Inflammatory macrophage treated with lipopolysaccharide for 1 hour (primary cell): ENCODE measurements around the gene MYBPC2.
"Not testable (repeated sequence)": the region's sequence is repeated elsewhere in the genome, so short reads cannot be mapped to it uniquely, and the experiment has no call there.

Experiments
- DNase-seq, 2 donors: peaks; one replicate each; pipeline ENCODE4 v3.0.0-alpha.2; 2020 to 2022

The MYBPC2 gene

GRCh38 chr19:50460161-50460765 is 27.6 kb downstream of the MYBPC2 start:
- DNase-seq = no peak

GRCh38 chr19:50461066-50461875 is 28.6 kb downstream of the MYBPC2 start:
- DNase-seq = peak; percentile 32 to 81

GRCh38 chr19:50462970-50463369 is 30.3 kb downstream of the MYBPC2 start:
- no peak for DNase-seq

GRCh38 chr19:50464348-50464747 is 31.7 kb downstream of the MYBPC2 start:
- no peak for DNase-seq

GRCh38 chr19:50465000-50465399 is 32.3 kb downstream of the MYBPC2 start:
- DNase-seq = no peak

GRCh38 chr19:50465986-50466705 is 33.5 kb downstream of the MYBPC2 start:
- no peak for DNase-seq

- no peak for DNase-seq
Measured at GRCh38 chr19:50466706-50467039, 34.0 kb downstream of the MYBPC2 start.

GRCh38 chr19:50467566-50467965 is 34.9 kb downstream of the MYBPC2 start:
- no peak for DNase-seq

- DNase-seq = no peak
Measured at GRCh38 chr19:50468818-50469217, 36.1 kb downstream of the MYBPC2 start.

GRCh38 chr19:50473336-50473735 is 40.6 kb downstream of the MYBPC2 start:
- not testable (repeated sequence) for DNase-seq

GRCh38 chr19:50475101-50475568 is 42.4 kb downstream of the MYBPC2 start:
- no peak for DNase-seq

- DNase-seq = no peak
Measured at GRCh38 chr19:50475736-50476223, 43.1 kb downstream of the MYBPC2 start.

- peak; percentile 88 to 90 for DNase-seq
Measured at GRCh38 chr19:50476224-50476906, 43.7 kb downstream of the MYBPC2 start, which contains the start of the genes EMC10 and GARIN5A. Gene EMC10, plus strand, starts transcription at chr19:50476507. Its CDS starts 38 bp downstream, at chr19:50476545. Gene GARIN5A, minus strand, starts transcription at chr19:50476848. Its CDS starts 460 bp downstream, at chr19:50476388.

GRCh38 chr19:50476907-50477238 is 44.2 kb downstream of the MYBPC2 start:
- DNase-seq = no peak

- DNase-seq = no peak
Measured at GRCh38 chr19:50477751-50478515, 45.2 kb downstream of the MYBPC2 start.

- peak in 1 of 2 donors; percentile 11 for DNase-seq
Measured at GRCh38 chr19:50478901-50479715, 46.4 kb downstream of the MYBPC2 start.

GRCh38 chr19:50479761-50480251 is 47.1 kb downstream of the MYBPC2 start:
- DNase-seq = no peak

GRCh38 chr19:50480281-50481111 is 47.8 kb downstream of the MYBPC2 start:
- DNase-seq = no peak

GRCh38 chr19:50481351-50482149 is 48.9 kb downstream of the MYBPC2 start:
- no peak for DNase-seq
